Neural progenitor cell (in vitro differentiated cells): ENCODE results near the gene PGBD5. TPM values are rescaled to one million over a fixed set of nuclear protein-coding genes. Genes with fewer than 3 reads are reported as not detected.

Source experiments
- DNase-seq: peaks from one replicate; pipeline ENCODE4 v3.0.0-alpha.2; 2016; ENCODE audit warnings: low spot score
- H2AFZ ChIP-seq: fragments of 200-600 bp; sonication (generic); replicated peaks from 2 replicates; pipeline ENCODE4 v1.6.1; 2016; ENCODE audit warnings: antibody characterized with exemption
- H3F3A ChIP-seq: fragments of 200-600 bp; sonication (generic); 2 replicates; pipeline ENCODE4 v1.6.1; 2016; ENCODE audit warnings: antibody characterized with exemption, low read depth
- H3K27ac ChIP-seq: fragments of 200-600 bp; sonication (generic); 2 replicates; pipeline ENCODE4 v1.5.1; 2016; ENCODE audit warnings: mild to moderate bottlenecking
- H3K27me3 ChIP-seq: fragments of 200-600 bp; sonication (generic); 2 replicates; pipeline ENCODE4 v1.6.1; 2016; ENCODE audit warnings: mild to moderate bottlenecking, moderate library complexity
- H3K36me3 ChIP-seq: fragments of 200-600 bp; sonication (generic); 2 replicates; pipeline ENCODE4 v1.5.1; 2016
- H3K4me1 ChIP-seq: fragments of 200-600 bp; sonication (generic); 2 replicates; pipeline ENCODE4 v1.6.1; 2016; ENCODE audit warnings: mixed run types
- H3K4me2 ChIP-seq: fragments of 200-600 bp; sonication (generic); 2 replicates; pipeline ENCODE4 v1.6.1; 2016
- H3K4me3 ChIP-seq: fragments of 200-600 bp; sonication (generic); 2 replicates; pipeline ENCODE4 v1.5.1; 2016
- H3K79me2 ChIP-seq: fragments of 200-600 bp; sonication (generic); 2 replicates; pipeline ENCODE4 v1.6.1; 2016; ENCODE audit warnings: low read depth
- H3K9ac ChIP-seq: fragments of 200-600 bp; sonication (generic); 2 replicates; pipeline ENCODE4 v1.6.1; 2016
- H3K9me3 ChIP-seq: fragments of 200-600 bp; sonication (generic); 2 replicates; pipeline ENCODE4 v1.5.1; 2016; ENCODE audit warnings: low read depth
- H4K20me1 ChIP-seq: fragments of 200-600 bp; sonication (generic); 2 replicates; pipeline ENCODE4 v1.6.1; 2016; ENCODE audit warnings: low read depth
- H3K27ac Mint-ChIP-seq: 3 replicates; pipeline ENCODE4 v1.8.0; 2021; ENCODE audit warnings: mixed read lengths
- H3K27me3 Mint-ChIP-seq: 2 replicates; pipeline ENCODE4 v1.8.0; 2022; ENCODE audit warnings: low read depth, mild to moderate bottlenecking, inconsistent platforms, moderate library complexity, mixed read lengths; ENCODE audit not compliant: insufficient read depth
- H3K36me3 Mint-ChIP-seq: 3 replicates; pipeline ENCODE4 v1.8.0; 2021; ENCODE audit warnings: mixed read lengths
- H3K4me1 Mint-ChIP-seq: 3 replicates; pipeline ENCODE4 v1.8.0; 2021; ENCODE audit warnings: mixed read lengths
- H3K4me3 Mint-ChIP-seq: 3 replicates; pipeline ENCODE4 v1.8.0; 2021; ENCODE audit warnings: mild to moderate bottlenecking, moderate library complexity, mixed read lengths
- H3K9me3 Mint-ChIP-seq: 3 replicates; pipeline ENCODE4 v1.8.0; 2020; ENCODE audit warnings: mixed read lengths
- CTCF ChIP-seq: fragments of 200-600 bp; sonication (generic); IDR thresholded peaks from 2 replicates; pipeline ENCODE4 v1.5.1; 2017; ENCODE audit warnings: antibody characterized with exemption, mild to moderate bottlenecking
- EZH2 ChIP-seq: fragments of 200-600 bp; sonication (generic); IDR thresholded peaks from 2 replicates; pipeline ENCODE4 v1.6.1; 2017; ENCODE audit warnings: antibody characterized with exemption, mild to moderate bottlenecking, moderate library complexity
- EZH2phosphoT487 ChIP-seq: fragments of 200-600 bp; sonication (generic); IDR thresholded peaks from 2 replicates; pipeline ENCODE4 v1.6.1; 2017; ENCODE audit warnings: antibody characterized with exemption
- total RNA-seq: library from RNA; depleted of rRNA; stranded (reverse); fragments of >200 nt; gene quantifications from 2 replicates; pipeline ENCODE4 v1.2.3, GENCODE V29; 2015; ENCODE audit warnings: low replicate concordance

PGBD5 gene
- total RNA-seq, 1 donor from 2014 or later: 1.2 TPM

DNA sequence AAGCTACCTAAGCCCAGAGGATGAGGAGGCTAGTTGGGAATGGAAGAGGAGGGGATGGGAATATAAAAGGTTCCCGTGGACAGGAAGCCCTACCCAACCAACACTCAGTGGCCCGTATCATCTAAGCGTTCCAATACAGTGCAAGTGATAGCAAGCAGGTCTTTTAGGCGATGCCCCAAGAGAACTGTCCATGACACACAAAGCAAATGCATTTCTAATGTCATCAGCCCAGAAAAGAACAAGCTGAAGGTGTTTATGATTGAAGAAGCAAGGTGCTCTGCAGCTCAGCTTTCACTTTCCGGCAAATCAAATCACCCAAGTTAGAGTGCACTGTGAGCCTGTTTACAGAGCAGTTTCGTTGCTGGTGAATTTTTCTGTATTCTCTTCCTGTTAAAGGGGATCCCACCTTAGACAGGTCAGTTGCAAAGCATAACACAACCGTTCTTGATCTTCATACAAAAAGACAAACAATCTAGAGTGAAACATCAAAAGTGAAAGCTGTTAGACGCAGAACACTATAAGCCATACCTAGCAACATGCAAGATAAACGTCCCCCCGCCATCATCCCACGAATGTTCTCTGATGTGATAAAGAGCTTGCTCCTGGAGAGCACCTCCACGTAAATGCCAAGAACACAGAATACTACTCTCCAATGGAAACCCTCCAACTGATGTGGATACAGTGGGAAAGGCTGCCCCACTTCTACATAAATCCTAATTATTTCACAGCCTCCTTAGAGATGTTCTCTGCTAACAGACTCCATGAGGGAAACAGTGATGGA, 54.0 kb downstream of the PGBD5 start:
- Mint-ChIP-seq H3K27ac (no peak overlapping the region), H3K36me3 (no peaks in the 10 kb centered on the region), H3K4me3 (no peak overlapping the region), H3K9me3 (no peaks in the 10 kb centered on the region), H3K27me3 (peaks cover 2% of the 10 kb centered on the region), H3K4me1 (peaks cover 5% of the 10 kb centered on the region)
- Histone ChIP-seq H2AFZ (no peak overlapping the region), H3F3A (no peaks in the 10 kb centered on the region), H3K4me2 (no peak overlapping the region), H3K79me2 (no peaks in the 10 kb centered on the region), H3K4me3 (no peak overlapping the region), H3K36me3 (no peaks in the 10 kb centered on the region), H4K20me1 (no peaks in the 10 kb centered on the region), H3K9me3 (no peaks in the 10 kb centered on the region), H3K4me1 (peaks cover 25% of the 10 kb centered on the region), H3K27ac (no peak overlapping the region), H3K9ac (no peak overlapping the region), H3K27me3 (no peaks in the 10 kb centered on the region)
- TF ChIP-seq CTCF: no peak
- DNase-seq: no peak

GRCh38 chr1:230370109-230370508, 56.0 kb downstream of the PGBD5 start:
- Histone ChIP-seq H3F3A (no peaks in the 10 kb centered on the region), H2AFZ (no peak overlapping the region), H3K4me2 (no peak overlapping the region), H3K79me2 (no peaks in the 10 kb centered on the region), H4K20me1 (no peaks in the 10 kb centered on the region), H3K36me3 (no peaks in the 10 kb centered on the region), H3K4me1 (peaks cover 7% of the 10 kb centered on the region), H3K27me3 (no peaks in the 10 kb centered on the region), H3K27ac (no peak overlapping the region), H3K9ac (no peak overlapping the region), H3K9me3 (no peaks in the 10 kb centered on the region), H3K4me3 (no peak overlapping the region)
- Mint-ChIP-seq H3K9me3 (no peaks in the 10 kb centered on the region), H3K36me3 (no peaks in the 10 kb centered on the region), H3K27me3 (peaks cover 2% of the 10 kb centered on the region), H3K4me1 (peaks cover 3% of the 10 kb centered on the region), H3K4me3 (no peak overlapping the region), H3K27ac (no peak overlapping the region)
- no peak for DNase-seq
- TF ChIP-seq EZH2phosphoT487 (no peak), CTCF (no peak), EZH2 (no peak)

- H3K4me3 ChIP-seq: no peak overlapping the region
- H3K4me1 Mint-ChIP-seq: peaks cover 7% of the 10 kb centered on the region
- no peaks in the 10 kb centered on the region for H3K79me2 ChIP-seq
- H3K4me3 Mint-ChIP-seq: no peak overlapping the region
- no peaks in the 10 kb centered on the region for H3K4me1 ChIP-seq
- no peaks in the 10 kb centered on the region for H4K20me1 ChIP-seq
- H3K27ac Mint-ChIP-seq: no peak overlapping the region
- no peaks in the 10 kb centered on the region for H3K36me3 Mint-ChIP-seq
- H2AFZ ChIP-seq: no peak overlapping the region
- DNase-seq: no peak
- no peak overlapping the region for H3K4me2 ChIP-seq
- H3K27me3 ChIP-seq: no peaks in the 10 kb centered on the region
- H3K27me3 Mint-ChIP-seq: peaks cover 2% of the 10 kb centered on the region
- no peaks in the 10 kb centered on the region for H3K9me3 Mint-ChIP-seq
- no peak for TF ChIP-seq EZH2phosphoT487
- TF ChIP-seq EZH2: no peak
- no peak for TF ChIP-seq CTCF
- no peak overlapping the region for H3K9ac ChIP-seq
- no peaks in the 10 kb centered on the region for H3K9me3 ChIP-seq
- no peaks in the 10 kb centered on the region for H3K36me3 ChIP-seq
- H3F3A ChIP-seq: no peaks in the 10 kb centered on the region
- no peak overlapping the region for H3K27ac ChIP-seq
Observed at GRCh38 chr1:230368871-230369270, 57.3 kb downstream of the PGBD5 start.
